ENCODE results near the gene FOXO6.
"Not testable (repeated sequence)": the region's sequence is repeated elsewhere in the genome, so short reads cannot be mapped to it uniquely, and the experiment has no call there.

The FOXO6 gene

DNA sequence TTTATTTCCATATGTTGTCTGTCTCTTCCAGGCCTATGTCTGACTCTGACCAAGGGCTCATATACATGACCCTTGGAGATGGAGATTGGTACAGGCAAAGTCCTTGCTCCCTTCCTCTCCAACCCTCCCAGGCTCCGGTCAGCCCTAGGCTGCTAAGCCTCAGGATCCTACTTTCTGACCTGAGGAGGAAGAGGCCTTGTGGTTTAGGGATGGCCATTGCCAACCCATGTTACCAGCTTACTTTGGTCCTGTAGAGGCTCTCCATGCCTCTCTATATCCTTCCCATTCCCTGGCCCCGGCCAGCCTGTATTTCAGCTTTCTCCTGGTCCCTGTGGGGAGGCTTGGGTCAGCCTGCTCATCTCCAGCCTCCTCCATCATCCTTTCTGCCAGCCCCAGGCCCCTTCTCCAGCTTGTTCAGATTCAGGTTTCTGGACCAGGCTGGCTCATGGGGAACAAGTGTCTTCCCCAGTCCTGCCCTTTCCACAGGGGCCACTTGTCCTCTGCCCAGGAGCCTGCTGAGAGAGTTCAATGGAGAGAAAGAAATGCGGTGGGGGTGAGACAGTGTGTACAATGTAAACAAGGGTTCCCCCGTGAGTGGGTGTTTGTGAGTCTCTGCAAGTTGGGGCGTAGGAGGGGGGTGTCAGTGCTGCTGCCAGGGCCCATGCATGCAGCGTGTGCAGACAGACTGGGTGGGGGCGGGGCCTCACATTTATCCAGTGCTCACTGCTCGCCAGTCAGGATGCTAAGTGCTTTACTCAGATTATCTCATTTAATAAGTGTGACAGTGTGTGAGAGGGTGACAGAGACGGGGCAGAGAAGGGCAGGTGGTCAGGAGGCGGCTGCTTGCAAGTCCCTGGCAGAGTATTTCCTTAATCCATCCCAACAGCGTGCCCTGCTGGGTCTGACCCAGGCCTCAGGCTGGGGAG is 31.3 kb upstream of the FOXO6 start:
- DNase-seq (ENCODE audit: low read depth in 2 of 2) = no peak

DNA sequence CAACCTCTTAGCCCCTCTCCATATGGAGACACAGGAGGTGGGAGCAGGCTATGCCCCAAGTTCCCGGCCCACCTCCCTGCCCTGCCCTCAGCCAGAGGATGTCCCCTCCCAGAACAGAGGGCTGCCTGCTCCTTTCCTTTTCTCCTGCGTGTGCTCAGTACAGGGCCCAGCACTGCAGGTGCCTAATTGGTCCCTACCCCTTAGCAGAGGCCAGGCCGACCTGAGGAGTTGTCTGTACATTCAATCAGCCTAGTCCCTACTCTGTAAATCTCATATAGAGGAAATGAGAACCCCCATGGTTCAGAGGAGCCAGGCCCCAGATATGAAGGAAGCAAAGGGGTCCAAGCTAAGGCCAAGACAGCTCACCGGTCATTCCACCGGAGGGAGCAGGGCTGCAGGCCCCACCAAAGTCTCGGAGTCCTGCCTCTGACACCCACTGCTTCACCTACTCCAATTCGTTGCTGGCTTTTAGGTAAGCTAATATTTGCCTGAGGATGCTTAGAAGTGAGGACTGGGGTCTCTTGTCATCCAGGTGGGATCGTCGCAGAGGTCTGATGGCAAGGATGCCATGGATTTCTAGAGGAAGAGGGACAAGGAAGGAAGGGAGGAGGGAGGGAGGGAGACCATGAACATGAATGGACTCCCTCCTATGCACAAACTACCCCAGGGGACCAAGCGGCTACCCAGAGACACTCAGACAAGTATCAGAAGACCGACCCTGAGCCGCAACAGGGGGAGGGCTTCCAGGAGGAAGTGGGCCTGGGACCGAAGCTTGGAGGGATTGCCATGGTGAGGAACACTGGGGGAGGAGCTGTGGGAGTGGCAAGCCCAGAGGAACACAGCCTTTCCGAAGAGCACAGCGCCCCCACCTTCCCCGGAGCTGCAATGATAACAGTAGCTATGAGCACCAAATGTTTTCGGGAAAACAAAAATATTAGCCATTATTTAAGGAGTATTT is 30.4 kb upstream of the FOXO6 start:
- no peak for DNase-seq (ENCODE audit: low read depth in 2 of 2)

DNA sequence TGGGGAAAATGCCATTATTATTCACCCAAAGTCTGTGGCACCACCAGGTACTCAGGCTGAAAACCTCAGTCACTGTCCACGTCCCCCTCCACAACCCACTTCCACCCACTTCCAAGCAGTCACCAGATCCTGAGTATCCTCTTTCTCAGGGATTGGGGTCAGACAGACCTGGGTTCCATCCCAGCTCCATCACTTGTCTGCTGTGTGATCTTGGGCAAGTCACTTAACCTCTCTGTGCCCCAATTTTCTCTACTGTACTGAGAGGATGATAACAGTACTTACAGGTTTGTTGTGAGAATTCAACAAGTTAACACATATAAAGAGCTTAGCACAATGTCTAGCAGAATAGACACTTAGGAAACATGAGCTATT is 29.7 kb upstream of the FOXO6 start:
- no peak for DNase-seq (ENCODE audit: low read depth in 2 of 2)

DNA sequence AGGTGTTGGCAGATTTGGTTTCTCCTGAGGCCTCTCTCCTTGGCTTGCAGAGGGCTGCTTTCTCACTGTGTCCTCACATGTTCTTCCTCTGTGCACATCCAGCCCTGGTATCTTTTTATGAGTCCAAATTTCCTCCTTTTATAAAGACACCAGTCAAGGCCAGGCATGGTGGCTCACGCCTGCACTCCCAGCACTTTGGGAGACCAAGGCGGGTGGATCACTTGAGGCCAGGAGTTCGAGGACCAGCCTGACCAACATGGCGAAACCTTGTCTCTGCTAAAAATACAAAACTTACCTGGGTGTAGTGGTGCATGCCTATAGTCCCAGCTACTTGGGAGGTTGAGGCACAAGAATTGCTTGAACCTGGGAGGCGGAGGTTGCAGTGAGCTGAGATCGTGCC is 29.1 kb upstream of the FOXO6 start:
- DNase-seq (ENCODE audit: low read depth in 2 of 2) = not testable (repeated sequence)

DNA sequence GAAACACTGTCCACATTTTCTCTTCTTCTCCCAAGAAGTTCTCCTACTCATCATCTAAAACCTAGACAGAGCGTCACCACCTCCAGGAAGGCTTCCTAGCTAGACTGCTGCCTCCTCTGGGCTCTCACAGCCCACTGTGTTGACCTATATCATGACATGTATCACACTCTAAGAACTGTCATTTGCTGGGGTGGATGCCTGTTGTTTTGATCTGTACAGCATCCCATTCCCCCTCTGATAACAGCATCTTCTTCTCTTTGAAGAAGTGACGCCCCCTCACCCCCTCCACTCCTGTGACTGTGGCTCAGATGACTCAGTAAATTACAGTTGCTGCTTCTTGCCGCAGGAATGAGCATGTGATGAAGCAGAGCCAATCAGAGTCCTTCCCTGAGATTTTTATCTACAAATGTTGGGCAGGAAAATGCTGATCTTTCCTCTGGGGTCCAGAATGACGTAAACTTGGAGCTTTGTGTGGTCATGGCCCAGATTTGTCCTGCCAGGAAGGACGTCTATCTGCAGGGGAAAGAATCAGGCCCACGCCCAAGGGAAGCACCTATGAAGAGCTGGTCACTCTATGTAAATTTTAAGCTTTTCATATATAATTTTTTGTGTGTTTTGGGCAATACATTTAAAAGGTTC is 28.0 kb upstream of the FOXO6 start:
- peak in 1 of 2 donors; percentile 23 for DNase-seq (ENCODE audit: low read depth in 2 of 2)

DNA sequence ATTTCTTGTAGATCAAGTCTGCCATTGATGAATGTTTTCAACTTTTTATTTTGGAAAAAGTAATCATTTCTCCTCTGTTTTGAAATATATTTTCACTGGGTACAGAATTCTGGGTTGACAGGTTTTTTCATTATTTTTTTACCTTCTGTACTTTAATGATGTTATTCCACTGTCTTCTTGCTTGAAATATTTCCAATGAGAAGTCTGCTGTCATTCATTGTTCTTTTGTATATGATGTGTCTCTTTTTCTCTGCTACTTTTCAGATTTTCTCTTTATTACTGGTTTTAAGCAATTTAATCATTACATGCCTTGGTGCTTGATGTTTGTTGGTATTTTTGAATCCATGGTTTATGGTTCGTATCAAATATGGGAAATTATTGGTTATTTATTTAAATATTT is 22.4 kb upstream of the FOXO6 start:
- no peak for DNase-seq (ENCODE audit: low read depth in 2 of 2)

DNA sequence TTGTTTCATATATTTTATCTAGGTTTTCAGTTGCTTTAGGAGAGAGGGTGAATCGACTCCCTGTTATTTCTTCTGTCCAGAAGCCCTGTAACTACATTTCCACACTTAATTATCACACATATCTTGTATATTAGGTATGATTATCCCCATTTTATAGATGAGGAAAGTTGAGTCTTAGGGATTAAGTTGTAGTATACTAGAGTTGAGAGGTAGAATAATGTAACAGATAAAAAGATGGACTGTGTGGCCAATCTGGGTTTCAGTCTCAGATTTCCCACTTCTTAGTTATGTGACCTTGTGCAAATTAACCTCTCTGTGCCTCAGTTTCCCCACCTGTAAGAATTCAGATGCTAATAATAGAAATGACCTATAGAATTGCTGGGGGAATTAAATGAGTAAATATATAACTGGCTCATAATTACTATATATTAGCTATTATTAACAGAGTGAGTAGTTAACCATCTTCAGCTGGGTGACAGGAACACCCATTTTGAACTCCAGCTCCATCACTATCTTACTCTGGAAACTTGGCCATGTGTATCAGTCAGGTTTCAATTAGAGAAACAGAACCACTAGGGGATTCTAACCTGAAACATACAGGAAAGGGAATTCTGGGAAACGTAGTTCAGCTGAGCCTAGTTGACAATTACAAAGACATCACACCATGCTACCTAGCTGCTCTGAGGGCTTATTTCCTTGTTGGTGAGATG is 20.4 kb upstream of the FOXO6 start:
- DNase-seq (ENCODE audit: low read depth in 2 of 2) = no peak

DNA sequence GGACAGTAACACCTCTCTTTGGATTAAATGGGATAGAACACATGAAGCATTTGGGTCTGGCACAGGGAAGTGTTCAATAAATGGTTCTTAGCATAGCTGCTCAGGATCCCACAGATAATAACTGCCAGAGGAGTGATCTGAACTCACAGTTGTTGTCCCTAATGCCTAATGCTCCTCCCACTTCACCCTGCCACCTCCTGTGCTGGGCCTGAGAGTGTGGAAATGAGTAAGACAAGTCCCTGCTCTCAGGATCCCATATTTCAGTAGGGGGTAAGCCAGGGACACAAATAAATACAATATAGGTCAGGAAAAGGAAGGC is 19.9 kb upstream of the FOXO6 start:
- DNase-seq (ENCODE audit: low read depth in 2 of 2) = no peak

DNA sequence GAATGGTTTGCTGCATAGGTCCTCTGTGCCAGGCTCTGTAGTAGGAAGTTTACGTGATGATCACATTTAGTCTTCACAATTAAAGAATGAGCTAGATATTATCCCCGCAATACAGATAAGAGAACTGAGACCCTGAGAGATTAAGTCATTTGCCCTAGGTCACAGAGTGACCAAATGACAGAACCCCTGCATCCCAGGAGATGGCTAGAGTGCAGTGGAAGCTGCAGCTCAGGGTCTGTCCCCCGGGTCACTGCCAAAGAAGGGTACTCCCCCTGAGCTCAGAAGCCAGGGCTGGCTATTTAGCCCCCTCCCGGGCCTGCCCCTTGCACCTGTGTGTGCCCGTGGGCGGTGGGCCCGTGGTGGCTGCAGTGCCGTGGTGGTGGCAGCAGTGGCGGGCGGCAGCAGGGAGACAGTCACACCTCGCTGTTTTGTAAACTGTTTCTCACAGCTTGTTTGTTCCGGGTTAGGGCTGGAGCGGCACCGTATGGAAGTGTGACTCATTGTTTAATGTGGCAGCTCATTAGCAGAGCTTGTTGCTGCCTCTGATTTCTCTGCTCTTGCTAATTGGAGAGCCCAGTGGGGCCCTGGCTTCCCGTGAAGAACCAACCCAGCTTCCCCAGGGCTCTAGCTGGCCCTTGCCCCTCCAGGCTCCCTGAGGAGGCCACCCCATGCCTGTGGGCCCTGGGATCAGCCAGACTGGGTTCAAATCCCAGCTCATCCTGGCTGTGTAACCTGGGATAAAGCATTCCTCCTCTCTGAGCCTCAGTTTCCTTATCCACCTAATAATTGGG is 19.3 kb upstream of the FOXO6 start:
- DNase-seq (ENCODE audit: low read depth in 2 of 2) = no peak

DNA sequence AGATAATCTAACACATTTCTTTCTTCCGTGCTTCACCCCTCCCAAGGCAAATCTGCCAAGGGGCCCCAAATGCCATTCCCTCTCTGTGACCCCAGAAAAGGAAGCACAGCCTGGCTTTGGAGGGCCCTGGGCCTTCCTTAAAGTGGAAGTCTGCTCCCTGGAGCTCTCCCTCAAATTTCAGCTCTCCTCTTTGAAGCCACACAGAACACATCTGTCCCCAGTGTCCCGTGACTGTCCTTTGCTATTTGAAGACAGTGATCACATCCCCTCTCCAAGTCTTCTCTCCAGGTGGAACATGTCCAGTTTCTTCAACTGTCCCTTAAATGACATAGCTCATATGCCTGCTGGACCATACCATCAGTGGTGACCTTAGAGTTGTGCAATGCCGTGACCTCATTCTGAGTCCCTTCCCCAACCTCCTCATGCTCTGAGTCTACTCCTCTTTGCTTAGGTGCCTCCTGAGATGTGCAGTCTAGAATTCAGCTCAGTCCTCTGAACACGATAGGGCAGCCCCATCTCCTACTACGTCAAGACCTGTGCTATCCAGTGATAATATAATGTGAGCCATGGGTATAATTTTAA is 18.4 kb upstream of the FOXO6 start:
- no peak for DNase-seq (ENCODE audit: low read depth in 2 of 2)

DNA sequence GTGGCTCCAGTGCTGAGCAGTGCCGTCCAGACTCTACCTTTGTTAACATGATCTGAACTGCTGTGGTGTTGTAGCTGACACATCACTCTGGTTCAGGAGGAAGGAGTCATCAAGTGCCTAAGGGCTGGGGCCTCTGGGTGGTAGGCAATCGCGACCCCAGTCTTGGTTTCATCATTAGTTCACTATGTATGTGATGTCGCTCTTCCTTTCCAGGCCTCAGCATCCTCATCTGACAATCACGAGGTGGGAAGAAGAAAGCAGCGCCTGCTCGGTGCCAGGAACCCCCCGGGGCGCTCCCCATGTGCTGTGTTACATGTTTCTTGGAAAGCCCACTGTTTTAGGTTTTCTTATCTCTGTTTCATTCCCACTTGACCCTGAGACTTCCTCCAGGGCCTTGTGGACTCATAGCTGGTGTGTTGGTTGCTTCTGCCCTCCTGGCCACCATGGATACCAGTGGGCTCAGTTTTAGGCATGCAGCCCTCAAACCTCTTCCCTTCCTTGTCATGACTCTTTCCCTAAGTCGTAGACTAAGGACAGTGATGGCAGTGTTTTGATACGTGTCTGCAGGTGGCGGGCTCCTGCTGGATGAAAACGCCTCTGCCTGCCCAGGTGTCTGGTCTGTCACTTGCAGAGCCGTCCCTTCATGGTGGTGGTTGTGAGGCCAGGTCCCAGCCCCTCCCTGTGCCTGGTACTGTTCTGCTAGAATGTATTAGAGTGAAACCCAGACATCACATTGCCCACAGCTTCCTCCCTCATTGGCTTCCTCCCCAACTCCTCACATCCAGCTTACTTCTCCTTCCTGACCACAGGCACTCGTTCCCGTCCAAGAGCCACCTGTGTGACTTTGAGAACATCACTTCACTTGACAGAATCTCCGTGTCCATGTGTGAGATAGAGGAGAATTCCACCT is 17.2 kb upstream of the FOXO6 start:
- no peak for DNase-seq (ENCODE audit: low read depth in 2 of 2)

DNA sequence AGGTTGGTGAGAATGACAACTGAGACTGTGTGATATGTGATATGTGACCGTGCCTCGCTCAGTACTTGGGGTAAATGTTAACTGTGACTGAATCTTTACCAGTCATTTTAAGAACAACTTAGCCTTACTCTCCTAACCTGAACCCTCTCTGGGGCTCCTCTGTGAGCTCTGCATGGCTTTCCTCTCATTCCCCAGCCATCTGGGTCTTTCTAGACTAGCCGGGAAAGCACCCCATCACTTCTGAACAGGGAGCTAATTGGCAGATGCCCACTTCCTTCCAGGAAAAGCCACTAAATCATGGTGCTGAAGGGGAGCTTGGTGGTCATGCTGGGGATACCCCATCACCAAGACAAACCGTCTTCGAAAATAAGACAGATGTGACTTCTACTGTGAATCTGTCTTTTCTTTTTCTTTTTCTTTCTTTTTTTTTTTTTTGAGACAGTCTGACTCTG is 16.5 kb upstream of the FOXO6 start:
- DNase-seq (ENCODE audit: low read depth in 2 of 2) = no peak

DNA sequence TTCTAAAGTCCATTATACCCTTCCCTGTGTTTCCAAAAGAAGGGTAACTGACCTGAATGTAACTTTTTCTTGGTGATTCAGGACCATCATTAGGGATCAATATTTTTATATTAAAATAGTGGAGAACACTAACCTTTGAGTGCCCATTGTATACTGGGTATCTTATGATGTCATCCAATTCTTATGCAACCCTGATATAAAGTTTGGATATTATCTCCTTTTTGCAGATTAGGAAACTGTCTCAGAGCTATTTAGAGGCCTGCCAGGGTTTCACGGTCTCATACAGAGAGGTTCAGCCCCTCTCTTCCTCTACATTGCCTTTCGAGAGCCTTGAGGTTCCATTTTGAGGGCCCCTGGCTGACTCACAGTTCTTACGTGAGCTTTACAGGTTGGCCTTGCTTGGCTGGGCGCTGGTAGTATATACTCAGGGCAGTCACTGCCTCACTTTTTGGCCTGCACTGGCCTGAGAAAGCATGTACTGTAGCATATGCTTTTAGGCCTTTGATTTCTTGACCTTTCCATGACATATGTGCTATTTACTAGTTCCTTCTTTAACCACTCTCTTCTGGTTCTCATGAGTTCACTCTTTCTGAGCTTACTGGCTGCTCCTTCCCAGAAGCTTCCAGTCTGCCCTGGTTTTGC is 15.7 kb upstream of the FOXO6 start:
- no peak for DNase-seq (ENCODE audit: low read depth in 2 of 2)

DNA sequence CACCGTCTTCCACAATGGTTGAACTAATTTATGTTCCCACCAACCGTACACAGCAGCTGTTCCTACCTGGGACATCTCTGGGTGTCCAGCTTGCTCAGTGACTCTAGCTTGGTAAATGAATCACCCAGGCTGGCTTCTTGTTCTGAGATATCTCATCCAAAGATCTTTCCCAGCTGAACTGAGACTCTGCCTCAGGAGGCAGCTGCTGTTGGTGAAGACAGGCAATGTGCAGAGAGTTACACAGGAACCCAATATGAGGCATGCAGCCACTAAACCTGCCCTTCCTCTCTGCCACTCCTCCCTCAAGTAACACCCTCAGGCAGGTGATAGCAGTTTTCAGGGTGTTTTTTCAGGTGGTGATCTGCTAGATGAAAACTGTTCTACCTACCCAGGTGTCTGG is 14.0 kb upstream of the FOXO6 start:
- DNase-seq (ENCODE audit: low read depth in 2 of 2) = no peak

DNA sequence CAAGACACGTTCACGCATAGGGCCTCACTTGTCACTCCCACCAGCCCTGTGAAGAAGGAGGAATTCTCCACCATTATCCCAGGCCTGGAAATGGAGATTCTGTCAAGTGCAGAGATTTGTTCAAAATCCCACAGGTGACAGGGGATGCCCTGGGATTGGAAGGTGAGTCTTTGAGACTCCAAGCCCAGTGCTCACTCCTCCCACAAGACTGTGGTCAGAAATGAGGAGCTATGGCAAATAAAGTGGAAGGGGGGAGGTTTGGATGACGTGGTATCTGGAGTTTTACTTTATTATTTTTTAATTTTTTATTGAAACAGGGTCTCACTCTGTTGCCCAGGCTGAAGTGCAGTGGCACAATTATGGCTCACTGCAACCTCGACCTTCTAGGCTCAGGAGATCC is 12.8 kb upstream of the FOXO6 start:
- DNase-seq (ENCODE audit: low read depth in 2 of 2) = no peak

DNA sequence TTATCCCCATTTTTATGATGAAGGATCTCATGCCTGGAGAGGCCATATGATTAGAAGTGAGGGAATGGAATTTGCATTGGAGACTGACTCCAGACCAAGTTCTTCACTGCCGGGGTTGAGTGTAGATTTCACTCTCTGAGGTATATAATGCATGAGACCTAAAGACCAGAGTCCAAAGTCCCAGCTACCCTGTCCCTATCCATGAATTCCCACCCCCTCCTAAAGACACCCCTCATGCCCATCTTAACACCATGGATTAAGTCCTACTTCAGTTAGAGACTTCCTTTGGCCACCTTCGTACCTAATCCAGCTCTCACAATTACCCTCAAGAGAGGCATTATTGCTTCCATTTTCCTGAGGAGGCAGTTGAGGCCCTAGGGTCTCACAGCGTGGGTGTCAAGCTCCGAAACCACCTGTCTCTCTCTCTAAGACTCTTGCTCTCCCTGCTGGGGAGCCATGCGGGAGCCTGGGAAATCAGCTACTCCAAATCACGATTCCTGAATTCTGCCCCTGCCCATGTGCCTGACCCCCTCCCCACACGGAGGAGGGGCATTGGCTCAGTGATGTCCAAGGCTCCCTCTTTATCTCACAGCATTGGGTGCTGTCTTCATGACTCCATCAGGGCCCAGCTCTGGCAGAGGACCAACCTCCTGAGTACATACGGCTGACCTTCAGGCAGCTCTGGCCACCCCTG is 11.7 kb upstream of the FOXO6 start:
- no peak for DNase-seq (ENCODE audit: low read depth in 2 of 2)

DNA sequence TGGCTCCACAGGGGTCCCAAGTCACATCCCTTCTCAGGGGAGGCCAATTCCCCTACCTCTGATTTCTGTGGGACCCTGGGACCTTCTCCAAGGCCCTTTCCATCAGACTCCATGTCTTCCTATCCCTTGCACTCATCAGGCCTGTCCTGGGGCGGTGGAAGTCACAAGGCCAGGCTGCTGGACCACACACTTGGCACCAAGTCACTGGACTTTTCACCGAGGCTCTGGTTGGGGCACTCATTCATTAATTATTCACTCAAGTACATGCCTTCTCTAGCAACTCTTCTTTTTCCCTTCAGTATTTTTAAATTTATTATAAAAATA is 11.2 kb upstream of the FOXO6 start:
- no peak for DNase-seq (ENCODE audit: low read depth in 2 of 2)

All from stimulated activated CD8-positive, alpha-beta memory T cell treated with anti-CD3 and anti-CD28 coated beads, Interleukin-15, amount 100 ng/mL, for 4 hours (primary cell).